ENCODE measurements around the gene AOC1.
A peak's percentile ranks its signal among the peaks of the same experiment; 100 is the strongest.

The AOC1 gene

GRCh38 chr7:150858236-150859197 lies 6.2 kb downstream of the AOC1 start:
- DNase-seq, result no peak

- DNase-seq, result no peak
Measured at GRCh38 chr7:150860291-150860977, 8.1 kb downstream of the AOC1 start.

DNA sequence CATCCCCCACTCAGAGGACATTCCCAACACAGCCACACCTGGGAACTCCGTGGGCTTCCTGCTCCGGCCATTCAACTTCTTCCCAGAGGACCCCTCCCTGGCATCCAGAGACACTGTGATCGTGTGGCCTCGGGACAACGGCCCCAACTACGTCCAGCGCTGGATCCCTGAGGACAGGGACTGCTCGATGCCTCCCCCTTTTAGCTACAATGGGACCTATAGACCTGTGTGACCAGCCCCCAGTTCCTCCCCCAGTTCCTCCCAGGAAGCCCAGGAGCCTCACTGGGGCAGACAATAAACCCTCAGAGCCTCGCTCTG lies 8.6 kb downstream of the AOC1 start:
- DNase-seq, result no peak

- no peak for DNase-seq
Measured at GRCh38 chr7:150862356-150862755, 10.0 kb downstream of the AOC1 start.

DNA sequence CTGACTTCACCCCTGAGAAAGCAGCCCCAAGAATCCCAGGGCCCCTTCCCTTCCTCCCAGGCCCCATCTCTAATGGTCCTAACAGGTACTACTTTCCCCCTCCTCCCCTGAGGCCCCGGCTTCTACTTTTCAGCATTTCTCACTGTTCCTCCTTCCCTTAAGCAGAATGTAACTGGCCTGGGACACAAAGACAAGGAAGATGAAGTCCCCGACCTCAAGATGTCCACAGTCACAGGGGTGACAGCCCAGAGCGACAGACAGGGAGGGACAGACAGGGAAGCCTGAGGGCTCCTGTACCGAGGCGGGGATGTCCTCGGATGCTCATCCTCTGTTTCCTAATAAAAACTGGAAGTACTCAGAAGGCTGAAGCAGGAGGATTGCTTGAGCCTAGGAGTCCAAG lies 11.6 kb downstream of the AOC1 start:
- DNase-seq, result no peak

DNA sequence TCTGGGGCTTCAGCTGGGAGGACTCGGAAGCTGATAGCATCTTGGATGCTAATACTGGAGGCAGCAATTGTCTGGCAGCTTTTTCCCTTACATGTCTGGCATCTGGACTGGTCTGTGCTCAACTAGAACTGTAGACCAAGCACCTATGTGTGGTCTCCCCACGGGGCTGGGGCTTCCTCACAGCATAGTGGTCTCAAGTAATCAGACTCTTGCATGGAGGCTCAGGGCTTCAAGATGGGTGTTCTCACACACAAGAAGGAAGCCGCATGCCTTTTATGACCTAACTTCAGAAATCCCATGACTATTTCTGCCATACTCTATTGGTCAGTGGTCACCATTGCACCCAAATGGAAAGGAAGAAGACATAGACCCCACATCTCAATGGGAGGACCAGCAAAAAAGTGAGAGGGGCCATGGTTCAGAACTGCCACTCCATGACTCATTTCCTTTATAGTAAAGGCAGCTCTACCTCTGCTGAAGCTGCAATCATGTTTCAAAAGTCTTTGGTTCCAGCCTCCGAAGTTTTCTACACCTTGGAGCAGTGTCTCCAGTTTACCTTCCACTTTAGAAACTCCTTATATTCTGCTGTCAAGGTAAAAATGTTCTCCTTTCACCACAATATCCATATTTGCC lies 14.7 kb downstream of the AOC1 start:
- no peak for DNase-seq

- no peak for DNase-seq
Measured at GRCh38 chr7:150867605-150868004, 15.3 kb downstream of the AOC1 start.

DNA sequence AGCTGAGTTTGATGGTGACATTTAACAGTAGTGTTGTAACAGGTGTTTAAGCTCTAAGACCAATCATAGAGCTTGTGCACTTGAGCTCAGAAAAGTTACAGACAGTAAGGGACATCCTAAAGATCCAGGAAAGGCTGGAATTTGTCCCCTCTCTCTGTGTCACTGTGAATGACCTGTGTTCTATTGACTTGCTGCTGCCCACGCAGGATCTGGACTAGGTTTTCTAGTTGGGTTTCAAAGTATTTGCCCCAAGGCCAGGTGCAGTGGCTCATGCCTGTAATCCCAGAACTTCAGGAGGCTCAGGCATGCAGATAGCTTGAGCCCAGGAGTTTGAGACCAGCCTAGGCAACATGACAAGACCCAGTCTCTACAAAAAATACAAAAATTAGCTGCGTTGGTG lies 17.1 kb downstream of the AOC1 start:
- DNase-seq, result no peak

- no peak for DNase-seq
Measured at GRCh38 chr7:150871601-150872000, 19.3 kb downstream of the AOC1 start.

- DNase-seq, result no peak
Measured at GRCh38 chr7:150874401-150875198, 22.3 kb downstream of the AOC1 start.

- DNase-seq, result no peak
Measured at GRCh38 chr7:150875791-150876190, 23.5 kb downstream of the AOC1 start.

- peak; percentile 51 for DNase-seq
Measured at GRCh38 chr7:150876817-150877526, 24.7 kb downstream of the AOC1 start.

DNA sequence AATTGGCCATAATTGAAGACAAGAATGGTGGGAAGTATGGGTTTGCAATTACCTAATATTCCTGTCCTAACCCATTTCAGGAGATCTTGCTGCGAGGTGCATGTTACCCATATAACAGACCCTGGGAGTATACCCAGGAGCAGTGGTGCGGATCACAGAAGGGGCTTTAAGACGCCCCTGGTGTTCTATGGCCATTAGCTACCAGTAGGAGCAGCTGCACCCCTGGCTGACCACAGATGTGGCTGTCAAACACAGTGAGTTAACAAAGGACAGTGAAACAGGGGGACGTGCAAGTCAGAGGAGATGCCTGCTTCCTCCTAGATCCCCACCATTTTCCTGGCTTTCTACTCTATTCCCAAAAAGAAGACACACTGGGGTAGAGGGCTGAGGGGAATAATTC lies 25.2 kb downstream of the AOC1 start:
- DNase-seq, result no peak

DNA sequence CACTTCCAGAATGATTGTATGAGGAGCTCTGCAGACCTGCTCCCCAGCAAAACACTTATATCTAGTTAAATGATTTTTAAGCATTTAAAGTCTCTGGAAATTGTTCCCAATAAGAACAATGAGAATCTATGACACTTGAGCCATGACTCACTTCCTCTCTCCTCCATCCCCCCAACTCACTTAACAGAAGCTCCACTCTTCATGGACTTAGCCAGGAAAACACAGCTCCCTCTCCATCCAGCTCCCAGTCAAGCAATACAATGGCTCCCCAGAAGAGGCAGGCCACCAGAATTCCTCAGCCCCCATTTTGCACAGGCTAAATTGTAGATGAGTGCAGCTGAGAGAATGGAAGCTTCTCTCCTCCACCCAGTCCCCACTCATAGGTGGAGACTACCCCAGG lies 27.0 kb downstream of the AOC1 start:
- DNase-seq, result no peak

DNA sequence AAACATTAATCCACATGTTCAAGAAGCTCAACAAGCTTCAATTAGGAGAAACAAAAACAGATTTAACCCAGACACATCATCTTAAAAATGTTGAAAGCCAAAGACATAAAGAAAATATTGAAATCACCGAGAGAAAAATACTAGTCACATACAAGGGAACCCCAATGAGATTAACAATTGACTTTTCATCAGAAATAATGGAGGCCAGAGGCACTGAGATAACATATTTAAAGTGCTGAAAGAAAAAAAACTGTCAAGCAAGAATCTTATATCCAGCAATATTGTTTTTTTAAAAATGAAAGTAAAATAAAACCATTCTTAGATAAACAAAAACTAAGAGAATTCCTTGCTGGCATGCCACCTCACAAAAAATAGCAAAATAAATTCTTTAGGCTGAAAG lies 28.9 kb downstream of the AOC1 start:
- no peak for DNase-seq

- no peak for DNase-seq
Measured at GRCh38 chr7:150890853-150891584, 38.7 kb downstream of the AOC1 start.

DNA sequence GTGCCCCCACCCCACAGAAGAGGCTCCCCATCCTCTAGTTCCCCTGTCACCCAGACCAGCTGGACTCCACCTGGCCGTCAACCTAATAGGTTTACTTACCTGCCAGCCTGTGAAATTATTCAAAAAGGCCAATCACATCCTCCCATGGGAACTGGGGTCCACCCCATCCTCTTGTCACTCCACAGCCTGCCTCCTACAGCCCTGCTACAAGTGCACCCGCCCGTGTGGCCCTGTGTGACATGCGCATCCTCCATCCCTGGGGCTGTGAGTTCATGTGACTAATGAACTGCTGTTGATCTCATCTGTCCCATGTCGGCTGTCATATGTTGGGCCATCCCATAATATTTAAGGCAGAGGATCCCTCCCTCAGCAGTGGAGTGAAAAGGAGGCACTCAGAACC lies 39.4 kb downstream of the AOC1 start:
- DNase-seq, result no peak

GRCh38 chr7:150895809-150896208 lies 43.5 kb downstream of the AOC1 start:
- DNase-seq, result no peak

DNA sequence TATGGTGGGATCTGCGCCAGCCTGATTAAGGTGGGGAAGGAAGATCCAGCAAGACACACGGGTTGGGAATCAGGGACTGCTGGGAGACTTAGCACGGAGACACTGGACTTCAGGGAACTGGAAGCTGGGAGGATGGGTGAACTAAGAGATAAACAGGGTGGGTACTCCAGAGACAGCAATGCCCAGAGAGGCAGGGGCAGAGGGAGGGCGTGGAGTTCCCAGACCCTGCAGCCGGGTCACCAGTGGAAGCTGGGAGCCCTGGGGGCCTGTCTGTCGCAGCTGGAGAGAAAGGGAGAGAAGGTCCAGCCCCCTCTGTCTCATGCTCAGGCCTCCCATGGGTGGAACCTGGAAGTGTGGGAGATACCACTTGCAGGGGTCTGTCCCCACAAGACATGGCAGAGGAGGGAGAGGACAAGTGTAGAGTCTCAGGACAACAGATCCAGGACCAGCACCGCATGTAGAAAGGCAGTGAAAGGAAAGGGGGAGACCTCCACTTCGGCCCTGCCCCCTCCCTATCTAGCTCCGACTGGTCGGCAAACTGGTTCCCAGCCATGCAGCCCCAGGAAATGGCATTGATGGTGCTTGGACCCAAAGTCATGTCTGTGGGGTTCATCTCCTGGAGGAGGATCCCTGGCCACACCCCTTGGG lies 44.4 kb downstream of the AOC1 start:
- no peak for DNase-seq

DNA sequence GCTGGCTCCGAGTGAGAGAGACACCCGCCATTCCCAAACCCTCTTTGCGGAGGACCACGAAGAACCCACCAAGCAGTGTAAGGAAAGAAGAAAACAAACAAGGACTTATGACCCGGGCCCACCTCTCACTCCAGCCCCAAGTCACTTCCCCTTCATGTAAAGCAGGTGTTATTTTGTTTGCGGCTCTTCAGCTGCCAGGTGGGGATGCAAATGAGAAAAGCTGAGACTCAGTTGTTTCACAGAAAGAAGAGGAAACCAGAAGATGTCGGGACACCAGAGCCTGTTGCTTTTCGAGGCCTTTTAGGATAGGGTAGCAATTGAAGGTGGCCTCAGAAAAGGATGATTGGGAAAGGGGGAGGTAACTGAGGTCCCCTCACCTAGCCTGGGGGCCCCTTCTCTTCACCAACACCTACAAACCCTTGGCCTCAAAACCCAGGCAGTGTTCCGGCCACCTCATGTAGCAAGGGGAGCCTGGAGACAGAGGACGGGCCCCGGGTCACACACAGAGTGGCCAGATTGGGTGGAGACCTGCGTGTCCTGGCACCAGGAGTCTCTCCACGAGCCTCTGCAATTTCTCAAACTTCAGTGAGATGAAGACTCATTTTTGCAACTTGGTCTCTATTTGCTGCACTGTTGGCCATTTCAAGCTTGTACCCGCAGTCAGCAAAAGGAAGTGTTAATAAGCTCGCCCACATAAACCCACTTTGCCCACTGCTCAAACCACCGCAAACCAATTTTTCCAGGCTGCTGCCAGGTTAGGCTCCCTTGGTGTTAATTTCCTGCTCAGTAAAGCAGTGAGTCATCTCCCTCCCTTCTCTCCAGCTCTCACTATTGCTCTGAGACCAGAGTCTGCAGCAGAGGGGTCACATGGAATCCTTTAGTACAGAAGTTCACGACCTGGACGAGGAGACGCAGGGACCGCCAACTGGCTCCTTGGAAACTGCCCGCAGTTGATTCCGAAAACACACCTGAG lies 45.5 kb downstream of the AOC1 start:
- no peak for DNase-seq
